OCI-M2 (cell line): ENCODE data around the gene BST1.

ENCODE experiments used
- DNase-seq: peaks from one replicate; lab custom pipeline; 2025; ENCODE audit not compliant: unreplicated experiment; lab: John Stamatoyannopoulos, UW

BST1 gene

DNA sequence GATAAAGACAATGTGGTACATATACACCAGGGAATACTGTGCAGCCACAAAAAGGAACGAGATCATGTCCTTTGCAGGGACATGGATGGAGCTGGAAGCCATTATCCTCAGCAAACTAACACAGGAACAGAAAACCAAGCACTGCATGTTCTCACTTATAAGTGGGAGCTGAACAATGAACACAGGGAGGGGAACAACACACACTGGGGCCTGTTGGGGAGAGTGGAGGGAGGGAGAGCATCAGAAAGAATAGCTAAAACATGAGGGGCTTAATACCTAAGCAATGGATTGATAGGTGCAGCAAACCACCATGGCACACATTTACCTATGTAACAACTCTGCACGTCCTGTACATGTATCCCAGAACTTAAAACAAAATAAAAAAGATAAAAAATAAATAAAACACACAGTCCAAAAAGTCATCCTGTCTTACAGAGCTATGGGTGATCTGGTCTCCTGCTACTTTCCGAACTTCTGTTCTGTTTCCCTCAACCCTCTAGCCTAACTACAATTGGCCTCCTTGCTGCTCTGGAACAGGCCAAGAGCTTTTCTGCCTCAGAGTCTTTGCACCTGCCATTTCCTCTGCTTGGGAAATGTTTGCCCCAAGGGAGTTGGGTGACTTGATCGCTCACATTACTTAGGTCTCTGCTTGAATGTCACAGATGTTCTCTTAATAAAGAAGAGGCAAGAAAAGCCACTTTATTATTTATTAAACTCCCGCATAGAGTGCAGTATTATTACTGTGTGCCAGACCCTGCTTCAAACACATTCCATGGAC is 74.2 kb downstream of the BST1 start:
- DNase-seq = no peak

DNA sequence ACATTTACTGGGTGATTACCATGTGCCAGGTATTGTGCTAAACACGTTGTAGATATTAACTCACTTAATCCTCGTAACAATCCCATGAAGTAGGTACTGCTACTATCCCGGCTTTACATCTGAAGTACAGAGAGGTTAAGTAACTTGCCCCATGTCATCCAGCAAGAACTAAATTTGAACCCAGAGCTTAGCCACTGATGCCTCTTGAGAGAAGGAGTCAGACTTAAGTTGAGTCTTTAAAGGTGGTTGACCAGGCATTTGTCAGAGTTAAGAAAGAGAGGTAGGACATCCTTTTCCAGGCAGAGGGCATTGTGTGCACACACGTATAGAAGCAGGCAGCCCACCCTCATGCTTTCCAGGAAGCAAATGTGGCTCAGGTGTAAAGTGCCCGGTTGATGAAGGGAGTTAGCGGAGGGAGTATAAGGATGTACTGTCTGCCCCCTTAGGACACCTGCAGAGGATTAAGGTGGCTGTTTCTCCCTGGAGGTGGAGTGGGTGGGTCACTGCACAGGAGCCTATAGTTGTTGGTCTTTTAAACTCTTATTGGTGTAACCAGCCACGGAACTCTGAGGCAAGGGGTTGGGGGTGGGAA is 74.9 kb downstream of the BST1 start:
- DNase-seq = no peak

DNA sequence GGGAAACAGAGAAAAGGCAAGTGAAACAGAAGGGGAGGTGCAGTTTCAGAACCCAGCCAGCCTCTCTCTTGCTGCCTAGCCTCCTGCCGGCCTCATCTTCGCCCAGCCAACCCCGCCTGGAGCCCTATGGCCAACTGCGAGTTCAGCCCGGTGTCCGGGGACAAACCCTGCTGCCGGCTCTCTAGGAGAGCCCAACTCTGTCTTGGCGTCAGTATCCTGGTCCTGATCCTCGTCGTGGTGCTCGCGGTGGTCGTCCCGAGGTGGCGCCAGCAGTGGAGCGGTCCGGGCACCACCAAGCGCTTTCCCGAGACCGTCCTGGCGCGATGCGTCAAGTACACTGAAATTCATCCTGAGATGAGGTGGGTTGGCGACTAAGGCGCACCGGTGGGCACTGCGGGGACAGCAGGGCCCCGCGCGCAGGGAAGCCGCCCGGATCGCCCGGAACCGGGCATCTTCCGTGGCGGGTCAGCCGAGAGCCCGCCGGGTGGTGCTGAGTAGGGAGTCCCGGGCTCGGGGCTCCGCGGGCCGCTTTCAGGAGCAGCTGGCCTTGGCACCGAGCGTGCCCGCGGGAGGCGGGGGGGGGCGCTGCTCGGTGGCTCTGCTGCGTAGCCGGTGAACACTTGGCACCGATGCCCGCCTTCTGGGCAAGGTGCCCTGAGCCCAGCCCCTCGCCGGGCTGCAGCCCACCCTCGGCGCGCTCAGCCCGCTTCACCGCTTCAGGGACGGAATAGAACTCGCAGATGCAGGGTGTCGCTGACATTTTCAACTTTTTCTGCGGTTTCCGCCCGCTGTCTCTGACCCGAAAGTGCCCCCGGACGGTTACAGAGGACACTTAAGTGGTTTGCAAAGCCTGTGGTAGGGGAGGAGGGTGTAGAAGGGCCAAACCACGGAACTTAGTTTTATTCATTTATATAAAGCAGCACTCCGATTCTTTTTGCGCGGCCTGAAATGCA is 75.7 kb downstream of the BST1 start, which contains the start of gene CD38:
TSS of gene CD38 (plus strand) at position 40 of the 953 bp plus-strand sequence. CDS start at position 127, 87 bp downstream.
- no peak for DNase-seq

DNA sequence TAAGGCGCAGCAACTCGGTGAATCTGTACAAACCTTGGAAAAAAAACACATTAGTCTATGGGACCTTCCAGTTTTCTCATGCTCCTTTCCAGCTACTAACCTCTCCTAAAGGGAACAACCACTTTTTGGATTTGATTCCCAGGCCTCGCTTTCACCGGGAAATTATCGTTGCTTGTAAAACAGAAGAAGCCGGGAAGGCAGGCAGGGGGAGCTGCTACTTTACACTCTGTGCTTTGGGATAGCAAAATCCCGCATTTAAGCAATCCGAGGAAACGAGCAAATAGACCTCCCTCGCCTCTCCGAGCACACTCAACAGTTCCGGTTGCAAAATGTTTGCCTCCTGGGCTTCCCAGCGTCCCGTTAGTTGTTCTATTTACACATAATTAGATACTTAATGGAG is 76.4 kb downstream of the BST1 start:
- DNase-seq = no peak

DNA sequence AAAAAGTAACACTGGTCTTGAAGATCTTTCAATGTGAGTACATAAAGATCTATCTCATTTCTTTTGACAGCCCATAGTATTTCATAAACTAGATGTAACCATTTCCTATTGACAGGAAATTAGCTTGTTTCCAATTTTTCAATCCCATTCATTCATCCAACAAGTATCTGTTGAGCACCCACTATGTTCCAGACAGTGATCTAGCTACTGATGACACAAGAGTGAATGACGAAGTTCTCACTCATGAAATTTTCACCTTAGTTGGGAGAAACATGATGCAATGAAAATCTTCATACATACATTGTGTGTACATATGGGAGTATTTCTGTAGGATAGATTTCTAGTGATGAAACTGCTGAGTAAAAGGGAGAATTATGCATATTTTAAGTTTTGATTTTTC is 76.9 kb downstream of the BST1 start:
- no peak for DNase-seq

DNA sequence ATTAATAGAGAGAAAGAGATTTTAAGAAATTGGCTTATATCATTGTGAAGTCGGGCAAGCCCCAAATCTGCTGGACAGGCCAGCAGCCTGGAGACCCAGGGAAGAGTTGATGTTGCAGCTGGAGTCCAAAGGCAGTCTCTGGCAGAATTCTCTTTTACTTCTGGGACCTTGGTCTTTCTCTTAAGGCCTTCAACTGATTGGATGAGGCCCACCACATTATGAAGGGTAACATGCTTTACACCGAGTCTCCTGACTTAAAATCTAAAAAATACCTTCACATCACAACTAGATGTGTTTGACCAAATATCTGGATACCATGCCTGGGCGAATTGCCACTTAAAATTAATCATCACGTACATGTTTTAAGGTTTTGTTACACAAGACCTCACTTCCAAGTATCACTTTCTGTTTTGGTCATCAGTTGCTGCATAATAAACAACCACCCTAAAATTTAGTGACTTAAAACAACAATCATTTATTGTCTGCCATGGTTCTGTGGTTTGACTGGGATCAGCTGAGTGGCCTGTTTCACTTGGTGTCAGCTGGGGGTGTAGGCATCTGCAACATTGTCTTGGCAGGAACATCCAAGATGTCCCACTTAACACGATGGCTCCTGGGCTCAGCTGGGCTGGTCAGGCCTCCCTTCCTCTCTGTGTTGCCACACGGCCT is 78.7 kb downstream of the BST1 start:
- no peak for DNase-seq
